GM23248 (cell line): ENCODE results near the gene CPNE4. TPM values are rescaled to one million over a fixed set of nuclear protein-coding genes. Genes with fewer than 3 reads are reported as not detected.

ENCODE experiments used
- DNase-seq: peaks from one replicate; pipeline ENCODE4 v3.0.0-alpha.2; 2015
- H2AFZ ChIP-seq: fragments of 200-600 bp; sonication (generic); 2 replicates; pipeline ENCODE4 v1.6.1; 2016; ENCODE audit warnings: antibody characterized with exemption
- H3F3A ChIP-seq: fragments of 200-600 bp; sonication (generic); 2 replicates; pipeline ENCODE4 v1.6.1; 2016; ENCODE audit warnings: mild to moderate bottlenecking, antibody characterized with exemption, mixed run types; ENCODE audit not compliant: insufficient read depth
- H3K27ac ChIP-seq: fragments of 200-600 bp; sonication (generic); 2 replicates; pipeline ENCODE4 v1.5.1; 2016; ENCODE audit warnings: mild to moderate bottlenecking
- H3K27me3 ChIP-seq: fragments of 200-600 bp; sonication (generic); replicated peaks from 2 replicates; pipeline ENCODE4 v1.6.1; 2016; ENCODE audit warnings: mild to moderate bottlenecking; ENCODE audit not compliant: insufficient read depth
- H3K36me3 ChIP-seq: fragments of 200-600 bp; sonication (generic); 2 replicates; pipeline ENCODE4 v1.6.1; 2016; ENCODE audit warnings: low read depth, mild to moderate bottlenecking
- H3K4me1 ChIP-seq: fragments of 200-600 bp; sonication (generic); 2 replicates; pipeline ENCODE4 v1.6.1; 2016; ENCODE audit warnings: mild to moderate bottlenecking; ENCODE audit not compliant: insufficient read depth
- H3K4me2 ChIP-seq: fragments of 200-600 bp; sonication (generic); one replicate; pipeline ENCODE4 v1.6.1; 2016; ENCODE audit warnings: mild to moderate bottlenecking; ENCODE audit not compliant: unreplicated experiment
- H3K4me3 ChIP-seq: fragments of 200-600 bp; sonication (generic); 2 replicates; pipeline ENCODE4 v1.5.1; 2016; ENCODE audit warnings: mild to moderate bottlenecking
- H3K79me2 ChIP-seq: fragments of 200-600 bp; sonication (generic); 2 replicates; pipeline ENCODE4 v1.6.1; 2016; ENCODE audit warnings: mild to moderate bottlenecking; ENCODE audit not compliant: insufficient read depth
- H3K9ac ChIP-seq: fragments of 200-600 bp; sonication (generic); 2 replicates; pipeline ENCODE4 v1.6.1; 2016; ENCODE audit warnings: mild to moderate bottlenecking
- H3K9me2 ChIP-seq: fragments of 200-600 bp; sonication (generic); 2 replicates; pipeline ENCODE4 v1.6.1; 2016; ENCODE audit warnings: mixed run types, mild to moderate bottlenecking, moderate library complexity; ENCODE audit not compliant: insufficient read depth
- H3K9me3 ChIP-seq: fragments of 200-600 bp; sonication (generic); one replicate; pipeline ENCODE4 v1.6.1; 2017; ENCODE audit warnings: low read depth
- H4K20me1 ChIP-seq: fragments of 200-600 bp; sonication (generic); 2 replicates; pipeline ENCODE4 v1.6.0; 2016; ENCODE audit not compliant: insufficient read depth
- EZH2 ChIP-seq: fragments of 200-600 bp; sonication (generic); IDR thresholded peaks from 2 replicates; pipeline ENCODE4 v1.6.1; 2018; ENCODE audit warnings: antibody characterized with exemption, mild to moderate bottlenecking; ENCODE audit not compliant: insufficient read depth, poor library complexity, severe bottlenecking
- EZH2phosphoT487 ChIP-seq: fragments of 200-600 bp; sonication (generic); IDR thresholded peaks from 2 replicates; pipeline ENCODE4 v1.6.1; 2018; ENCODE audit warnings: antibody characterized with exemption, moderate library complexity, mild to moderate bottlenecking, low read depth; ENCODE audit not compliant: insufficient read depth
- WGBS, 2 experiments: methylation state at CpG; one replicate each; pipeline ENCODE4 v1.1.6; 2015 to 2017; ENCODE audit warnings: low lambda C conversion rate in 2 of 2, low coverage in 1 of 2; ENCODE audit errors: missing lambda C conversion rate in 2 of 2; 5-methylcytosine and 5-hydroxymethylcytosine counted together
- in situ Hi-C: fragments of 300-500 bp; cut with MboI; formaldehyde crosslinking; loops from 2 replicates; pipeline ENCODE4 v1.15.0; 2020
- polyA plus RNA-seq: library from polyadenylated mRNA; unstranded; fragments of >200 nt; fragmentation: Nextera tagmentation; extraction: Ambion mirVana; gene quantifications from 2 replicates; pipeline ENCODE4 v1.2.1, GENCODE V29; 2016
- total RNA-seq: library from RNA; depleted of rRNA; stranded (reverse); fragments of >200 nt; shearing (Covaris generic); gene quantifications from 2 replicates; pipeline ENCODE4 v1.2.3, GENCODE V29; 2014

CPNE4 gene
- total and polyA plus RNA-seq, 2 experiments from 2014 or later, result 0.11 to 0.44 TPM

DNA sequence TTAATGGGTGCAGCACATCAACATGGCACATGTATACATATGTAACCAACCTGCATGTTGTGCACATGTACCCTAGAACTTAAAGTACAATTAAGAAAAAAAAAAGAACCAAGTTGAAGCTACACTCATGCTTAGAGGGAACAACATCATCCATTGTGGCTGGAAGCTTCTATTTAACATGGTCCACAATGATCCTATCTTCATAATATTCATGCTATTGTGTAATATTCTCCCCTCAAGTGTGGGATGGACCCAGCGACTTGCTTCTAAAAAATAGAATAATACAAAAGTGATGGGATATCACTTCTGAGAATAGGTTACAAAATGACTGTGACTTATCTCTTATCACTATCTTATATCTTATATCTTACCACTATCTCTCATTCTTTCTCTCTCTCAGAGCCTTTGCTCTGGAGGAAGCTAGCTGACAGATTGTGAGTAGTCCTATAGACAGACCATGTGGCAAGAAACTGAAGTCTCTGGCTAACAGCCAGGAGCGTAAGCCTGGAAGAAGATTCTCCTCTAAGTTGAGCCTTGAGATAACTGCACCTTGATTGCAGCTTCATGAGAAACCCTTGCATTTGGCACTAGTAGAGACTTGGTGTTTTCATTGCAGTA lies 333.6 kb downstream of the CPNE4 start:
- Histone ChIP-seq H3K27me3 (no peaks in the 10 kb centered on the region), H3K36me3 (no peaks in the 10 kb centered on the region), H3K4me1 (peaks cover 52% of the 10 kb centered on the region), H3K9me2 (no peaks in the 10 kb centered on the region), H3K27ac (peak overlapping the region; percentile 89), H3K4me2 (no peak overlapping the region), H3F3A (peaks cover 49% of the 10 kb centered on the region), H3K79me2 (no peaks in the 10 kb centered on the region), H3K9me3 (no peaks in the 10 kb centered on the region), H3K9ac (peak overlapping the region; percentile 12; the same call in 1 of the 2 replicates), H4K20me1 (no peaks in the 10 kb centered on the region), H2AFZ (no peak overlapping the region), H3K4me3 (no peak overlapping the region)
- 51 to 56% methylated on average over 2 of the region's 2 CpGs for WGBS, 2 experiments
- no peak for TF ChIP-seq EZH2
- TF ChIP-seq EZH2phosphoT487, result no peak
- in situ Hi-C loops, result no loop called here
- DNase-seq, result peak; percentile 34

DNA sequence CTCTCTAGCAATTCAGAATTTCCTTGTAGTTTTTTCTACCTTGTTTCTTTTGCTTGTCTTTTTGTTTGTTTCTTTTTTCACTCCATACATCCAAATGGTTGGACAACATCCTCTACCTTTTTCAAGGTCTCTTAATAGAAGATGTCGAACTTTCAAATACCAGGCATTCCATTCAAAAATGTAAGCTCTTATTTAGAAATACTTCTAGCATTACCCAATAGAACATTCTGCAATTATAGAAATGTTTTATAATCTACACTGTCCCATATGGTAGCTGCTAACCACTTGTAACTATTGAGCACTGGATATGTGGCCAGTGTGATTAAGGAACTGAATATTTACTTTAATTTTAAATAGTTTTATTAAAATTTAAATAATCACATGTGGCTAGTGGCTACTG lies 335.8 kb downstream of the CPNE4 start:
- DNase-seq, result peak; percentile 53
- Histone ChIP-seq H3K27ac (peak overlapping the region; percentile 59), H3K4me2 (peak overlapping the region; percentile 62), H3K36me3 (no peaks in the 10 kb centered on the region), H3K4me3 (no peak overlapping the region; the same call in 1 of the 2 replicates), H3F3A (peaks cover 40% of the 10 kb centered on the region), H4K20me1 (no peaks in the 10 kb centered on the region), H3K9me2 (no peaks in the 10 kb centered on the region), H3K9ac (peak overlapping the region; percentile 17; the same call in 1 of the 2 replicates), H3K27me3 (no peaks in the 10 kb centered on the region), H3K4me1 (peaks cover 48% of the 10 kb centered on the region), H3K79me2 (no peaks in the 10 kb centered on the region), H2AFZ (no peak overlapping the region), H3K9me3 (no peaks in the 10 kb centered on the region)
- TF ChIP-seq EZH2phosphoT487 (no peak), EZH2 (no peak)
- WGBS, 2 experiments, result 0 to 3% methylated on average over 1 of the region's 1 CpG
- in situ Hi-C loops, result no loop called here

DNA sequence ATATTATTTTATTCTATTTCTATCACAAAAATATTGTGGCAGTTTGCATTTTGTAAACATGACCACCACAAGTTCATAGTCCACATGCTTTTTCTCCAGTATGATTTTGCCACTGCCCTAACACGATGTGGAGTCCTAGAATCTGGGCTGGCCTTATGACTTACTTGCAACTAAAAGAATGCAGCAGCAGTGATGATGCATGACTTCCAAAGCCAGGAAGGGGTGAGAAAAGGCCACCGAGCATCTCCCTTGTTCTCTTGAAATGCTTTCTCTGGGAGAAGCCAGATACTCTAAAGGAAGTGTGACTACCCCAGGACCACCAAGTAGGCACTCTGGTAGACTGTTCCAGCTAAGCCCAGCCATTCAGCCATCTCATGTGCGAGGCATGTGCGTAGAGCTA lies 340.4 kb downstream of the CPNE4 start:
- Histone ChIP-seq H3F3A (peaks cover 5% of the 10 kb centered on the region), H3K9me3 (no peaks in the 10 kb centered on the region), H3K36me3 (no peaks in the 10 kb centered on the region), H3K27ac (no peak overlapping the region), H2AFZ (no peak overlapping the region), H3K9ac (no peak overlapping the region), H3K9me2 (no peaks in the 10 kb centered on the region), H3K79me2 (no peaks in the 10 kb centered on the region), H4K20me1 (no peaks in the 10 kb centered on the region), H3K4me1 (peaks cover 18% of the 10 kb centered on the region), H3K27me3 (no peaks in the 10 kb centered on the region), H3K4me3 (no peak overlapping the region), H3K4me2 (no peak overlapping the region)
- TF ChIP-seq EZH2, result no peak
- no peak for TF ChIP-seq EZH2phosphoT487
- DNase-seq, result peak; percentile 73
- in situ Hi-C loops, result no loop called here
- 58 to 71% methylated on average over 4 of the region's 4 CpGs for WGBS, 2 experiments

DNA sequence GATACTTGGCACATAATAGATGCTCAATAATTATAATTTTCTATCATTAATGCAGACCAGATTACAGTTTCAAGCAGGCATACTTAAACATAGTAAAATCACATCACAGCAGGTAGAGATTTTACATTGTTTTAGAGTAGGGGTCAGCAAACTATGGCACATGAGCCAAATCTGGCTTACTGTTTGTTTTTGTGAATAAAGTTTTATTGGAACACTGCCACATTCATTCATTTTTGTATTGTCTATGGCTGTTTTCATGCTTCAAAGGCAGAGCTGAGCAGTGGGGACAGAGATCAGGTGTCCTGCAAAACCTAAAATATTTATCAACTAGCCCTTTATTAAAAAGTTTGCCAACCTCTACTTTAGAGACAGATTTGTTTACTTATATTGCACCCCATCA lies 342.5 kb downstream of the CPNE4 start:
- no peak overlapping the region for H3K4me3 ChIP-seq
- no peak overlapping the region for H3K4me2 ChIP-seq
- in situ Hi-C loops, result no loop called here
- H3K9me3 ChIP-seq, result no peaks in the 10 kb centered on the region
- H3K27me3 ChIP-seq, result no peaks in the 10 kb centered on the region
- H3F3A ChIP-seq, result no peaks in the 10 kb centered on the region; the same call in 1 of the 2 replicates
- no peak overlapping the region for H3K27ac ChIP-seq
- no peaks in the 10 kb centered on the region for H4K20me1 ChIP-seq
- peaks cover 24% of the 10 kb centered on the region for H3K4me1 ChIP-seq
- no peak overlapping the region for H3K9ac ChIP-seq
- TF ChIP-seq EZH2phosphoT487, result no peak
- TF ChIP-seq EZH2, result no peak
- no peaks in the 10 kb centered on the region for H3K36me3 ChIP-seq
- no peaks in the 10 kb centered on the region for H3K79me2 ChIP-seq
- no peaks in the 10 kb centered on the region for H3K9me2 ChIP-seq
- no peak overlapping the region for H2AFZ ChIP-seq
- no peak for DNase-seq
